ENCODE data around the gene SSBP3.

GRCh38 chr1:54224233-54224632 lies 182.0 kb downstream of the SSBP3 start:
- TF ChIP-seq, protein P1, sequence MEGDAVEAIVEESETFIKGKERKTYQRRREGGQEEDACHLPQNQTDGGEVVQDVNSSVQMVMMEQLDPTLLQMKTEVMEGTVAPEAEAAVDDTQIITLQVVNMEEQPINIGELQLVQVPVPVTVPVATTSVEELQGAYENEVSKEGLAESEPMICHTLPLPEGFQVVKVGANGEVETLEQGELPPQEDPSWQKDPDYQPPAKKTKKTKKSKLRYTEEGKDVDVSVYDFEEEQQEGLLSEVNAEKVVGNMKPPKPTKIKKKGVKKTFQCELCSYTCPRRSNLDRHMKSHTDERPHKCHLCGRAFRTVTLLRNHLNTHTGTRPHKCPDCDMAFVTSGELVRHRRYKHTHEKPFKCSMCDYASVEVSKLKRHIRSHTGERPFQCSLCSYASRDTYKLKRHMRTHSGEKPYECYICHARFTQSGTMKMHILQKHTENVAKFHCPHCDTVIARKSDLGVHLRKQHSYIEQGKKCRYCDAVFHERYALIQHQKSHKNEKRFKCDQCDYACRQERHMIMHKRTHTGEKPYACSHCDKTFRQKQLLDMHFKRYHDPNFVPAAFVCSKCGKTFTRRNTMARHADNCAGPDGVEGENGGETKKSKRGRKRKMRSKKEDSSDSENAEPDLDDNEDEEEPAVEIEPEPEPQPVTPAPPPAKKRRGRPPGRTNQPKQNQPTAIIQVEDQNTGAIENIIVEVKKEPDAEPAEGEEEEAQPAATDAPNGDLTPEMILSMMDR (IDR thresholded peaks at IDR 0.05): no peak
- TF ChIP-seq ZNF512 (CRISPR knock-in tag; IDR thresholded peaks at IDR 0.05; ENCODE audit: borderline replicate concordance): no peak
- TF ChIP-seq NR2C2 (CRISPR knock-in tag; IDR thresholded peaks at IDR 0.05): no peak
- no peak for TF ChIP-seq KAT7 (CRISPR knock-in tag; IDR thresholded peaks at IDR 0.05; ENCODE audit: borderline replicate concordance)

Measured in WTC11 (cell line).